GM20000 (cell line): ENCODE data around the gene HCFC1.
"Not testable (repeated sequence)": the region's sequence is repeated elsewhere in the genome, so short reads cannot be mapped to it uniquely, and the experiment has no call there.

ENCODE experiments used
- DNase-seq: peaks from one replicate; pipeline ENCODE4 v3.0.0; 2012; ENCODE audit warnings: low spot score
- TF ChIP-seq, protein P1 (sequence below): IDR thresholded peaks from 2 replicates; pipeline ENCODE4 v1.5.1; 2012; ENCODE audit warnings: mild to moderate bottlenecking, control low read depth; ENCODE audit errors: extremely low read depth, missing control alignments

The HCFC1 gene

DNA sequence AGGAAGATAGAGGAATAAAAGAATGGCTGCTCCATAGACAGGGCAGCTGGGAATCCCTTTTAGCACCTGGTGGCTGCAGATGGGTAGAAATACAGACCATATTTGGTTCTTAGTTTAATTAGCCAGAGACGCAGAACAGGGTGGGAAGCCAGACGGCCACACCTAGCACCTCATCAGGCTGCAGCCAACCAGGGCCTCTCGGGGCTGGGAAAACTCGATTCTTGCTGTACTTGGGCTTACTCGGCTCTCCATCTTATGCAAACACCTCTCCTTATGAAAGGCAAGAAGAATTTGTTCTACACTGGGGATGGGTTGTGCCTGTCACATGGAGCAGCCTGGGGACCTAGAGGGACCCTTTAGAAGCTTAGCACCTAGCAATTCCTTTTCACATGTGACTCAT, 28.4 kb upstream of the HCFC1 start:
- TF ChIP-seq, protein P1, sequence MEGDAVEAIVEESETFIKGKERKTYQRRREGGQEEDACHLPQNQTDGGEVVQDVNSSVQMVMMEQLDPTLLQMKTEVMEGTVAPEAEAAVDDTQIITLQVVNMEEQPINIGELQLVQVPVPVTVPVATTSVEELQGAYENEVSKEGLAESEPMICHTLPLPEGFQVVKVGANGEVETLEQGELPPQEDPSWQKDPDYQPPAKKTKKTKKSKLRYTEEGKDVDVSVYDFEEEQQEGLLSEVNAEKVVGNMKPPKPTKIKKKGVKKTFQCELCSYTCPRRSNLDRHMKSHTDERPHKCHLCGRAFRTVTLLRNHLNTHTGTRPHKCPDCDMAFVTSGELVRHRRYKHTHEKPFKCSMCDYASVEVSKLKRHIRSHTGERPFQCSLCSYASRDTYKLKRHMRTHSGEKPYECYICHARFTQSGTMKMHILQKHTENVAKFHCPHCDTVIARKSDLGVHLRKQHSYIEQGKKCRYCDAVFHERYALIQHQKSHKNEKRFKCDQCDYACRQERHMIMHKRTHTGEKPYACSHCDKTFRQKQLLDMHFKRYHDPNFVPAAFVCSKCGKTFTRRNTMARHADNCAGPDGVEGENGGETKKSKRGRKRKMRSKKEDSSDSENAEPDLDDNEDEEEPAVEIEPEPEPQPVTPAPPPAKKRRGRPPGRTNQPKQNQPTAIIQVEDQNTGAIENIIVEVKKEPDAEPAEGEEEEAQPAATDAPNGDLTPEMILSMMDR, result no peak
- no peak for DNase-seq

DNA sequence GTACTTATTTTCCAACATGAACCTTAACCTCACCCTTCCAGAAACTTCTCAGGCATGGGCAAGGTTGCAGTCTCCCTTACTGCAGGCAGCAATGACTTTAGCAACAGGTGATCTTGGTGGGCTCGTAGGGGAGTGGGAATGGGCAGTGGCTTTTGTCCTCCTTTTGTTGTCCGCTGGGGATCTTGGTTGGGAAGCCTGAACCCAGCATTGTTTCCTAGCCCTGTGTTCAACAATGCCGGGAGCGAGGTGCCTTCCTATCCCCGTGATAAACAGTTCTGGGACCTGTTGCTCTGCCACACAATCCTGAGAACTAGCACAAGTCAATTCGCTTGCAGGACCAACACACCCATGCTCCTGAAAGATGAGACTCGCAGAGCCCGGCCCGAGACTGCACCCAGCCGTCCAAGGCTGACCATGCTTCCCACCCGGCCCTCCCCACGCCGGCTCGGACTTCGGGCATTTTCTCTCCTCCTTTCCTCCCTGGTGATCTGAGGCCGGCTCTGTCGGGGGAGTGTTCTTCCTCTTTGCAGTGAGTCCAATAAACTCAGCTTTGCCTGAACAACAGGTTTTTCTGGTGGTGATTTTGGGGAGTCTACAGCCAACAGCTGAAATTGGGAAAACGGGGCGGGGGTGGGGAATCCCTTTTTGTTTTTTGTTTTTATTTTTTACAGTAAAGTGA, 27.9 kb upstream of the HCFC1 start:
- DNase-seq, result no peak

DNA sequence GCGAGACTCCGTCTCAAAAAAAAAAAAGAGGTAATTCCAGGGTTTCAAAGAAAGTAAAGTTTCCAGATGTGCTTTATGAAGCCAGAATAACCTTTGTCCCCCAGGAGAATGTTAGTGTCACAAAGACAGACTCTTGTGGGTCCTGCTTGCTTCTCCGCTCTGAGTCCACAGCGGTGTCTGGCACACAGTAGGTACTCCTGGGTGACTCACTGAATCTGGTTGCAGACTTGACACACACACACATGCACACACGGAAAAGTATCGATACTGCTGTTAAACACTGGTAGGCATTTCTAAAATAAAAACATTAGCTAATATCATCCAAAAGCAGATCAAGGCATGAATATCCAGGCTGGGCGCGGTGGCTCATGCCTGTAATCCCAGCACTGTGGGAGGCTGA, 23.9 kb upstream of the HCFC1 start:
- TF ChIP-seq, protein P1, result no peak
- DNase-seq, result no peak

More for the DNA sequence above, 27.9 kb upstream of the HCFC1 start:
- TF ChIP-seq, protein P1, result no peak

DNA sequence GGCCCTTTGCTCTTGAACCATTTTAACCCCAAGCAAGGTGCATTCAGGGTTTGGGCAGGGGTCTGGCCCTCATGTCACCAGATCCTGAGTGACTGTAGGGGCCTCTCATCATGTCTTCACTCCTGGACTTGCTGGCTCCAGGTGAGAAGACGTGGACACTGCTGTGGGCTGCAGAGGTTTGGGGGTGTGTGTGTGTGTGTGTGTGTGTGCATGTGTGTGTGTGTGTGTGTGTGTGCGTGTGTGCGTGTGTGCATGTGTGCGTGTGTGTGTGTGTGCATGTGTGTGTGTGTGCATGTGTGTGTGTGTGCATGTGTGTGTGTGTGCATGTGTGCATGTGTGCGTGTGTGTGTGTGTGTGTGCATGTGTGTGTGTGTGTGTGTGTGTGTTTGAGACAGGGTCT, 22.8 kb upstream of the HCFC1 start:
- not testable (repeated sequence) for DNase-seq

DNA sequence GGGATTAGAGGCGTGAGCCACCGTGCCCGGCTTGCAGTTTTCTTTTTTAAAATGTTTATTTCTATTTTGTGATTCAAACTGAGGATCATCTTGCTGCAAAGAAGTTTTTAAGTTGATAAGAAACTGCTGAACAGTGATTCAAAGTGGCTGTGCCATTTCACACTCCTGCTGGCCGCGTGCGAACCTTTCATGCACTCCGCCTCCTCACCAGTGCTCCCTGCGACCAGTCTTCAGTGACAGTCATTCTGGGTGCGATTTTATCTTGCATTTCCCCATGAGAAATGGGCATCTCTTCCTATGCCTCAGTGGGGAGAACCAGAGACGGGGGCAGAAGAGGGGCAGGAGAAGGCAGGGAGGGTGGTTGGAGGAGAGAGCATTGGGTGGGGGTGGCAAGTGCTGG, 22.4 kb upstream of the HCFC1 start:
- no peak for DNase-seq
- TF ChIP-seq, protein P1, result no peak

DNA sequence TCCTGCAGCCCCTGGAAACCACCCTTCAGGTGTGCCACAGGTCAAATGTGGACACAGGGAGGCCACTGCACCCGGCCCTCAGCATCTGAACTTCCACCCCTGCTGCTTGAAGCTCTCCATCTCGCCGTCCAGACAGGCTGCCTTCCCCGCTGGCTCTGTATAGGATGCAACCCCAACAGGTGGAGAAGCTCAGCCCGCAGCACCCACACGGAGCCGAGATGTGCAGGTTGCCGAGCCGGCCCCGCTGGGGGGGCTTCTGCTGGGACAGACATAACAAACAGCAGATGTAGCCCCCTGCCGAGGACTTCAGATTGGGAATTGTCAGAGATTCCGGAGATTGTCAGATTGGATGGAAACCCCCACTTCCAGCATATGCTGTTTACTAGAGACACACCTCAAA, 21.5 kb upstream of the HCFC1 start:
- no peak for DNase-seq
- TF ChIP-seq, protein P1, result no peak

DNA sequence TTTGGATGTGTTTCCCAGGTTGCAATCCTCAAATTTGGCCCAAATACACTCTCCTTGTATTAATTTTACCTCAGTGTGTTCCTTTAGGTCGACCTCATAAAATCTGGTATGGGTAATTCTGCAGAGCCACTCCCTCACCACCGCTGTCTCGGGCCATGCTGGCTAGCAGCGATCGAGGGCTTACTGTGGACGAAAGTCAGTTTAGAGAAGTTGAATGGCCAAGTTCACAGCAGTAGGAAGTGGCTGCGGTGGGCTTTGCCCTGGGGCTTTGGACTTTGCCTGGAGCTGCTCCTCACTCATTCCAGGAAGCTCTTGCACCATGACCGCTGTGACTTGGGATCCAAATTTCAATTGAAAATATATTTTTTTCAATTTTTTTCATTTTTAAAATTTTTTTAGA, 20.6 kb upstream of the HCFC1 start:
- no peak for DNase-seq
- TF ChIP-seq, protein P1, result no peak

DNA sequence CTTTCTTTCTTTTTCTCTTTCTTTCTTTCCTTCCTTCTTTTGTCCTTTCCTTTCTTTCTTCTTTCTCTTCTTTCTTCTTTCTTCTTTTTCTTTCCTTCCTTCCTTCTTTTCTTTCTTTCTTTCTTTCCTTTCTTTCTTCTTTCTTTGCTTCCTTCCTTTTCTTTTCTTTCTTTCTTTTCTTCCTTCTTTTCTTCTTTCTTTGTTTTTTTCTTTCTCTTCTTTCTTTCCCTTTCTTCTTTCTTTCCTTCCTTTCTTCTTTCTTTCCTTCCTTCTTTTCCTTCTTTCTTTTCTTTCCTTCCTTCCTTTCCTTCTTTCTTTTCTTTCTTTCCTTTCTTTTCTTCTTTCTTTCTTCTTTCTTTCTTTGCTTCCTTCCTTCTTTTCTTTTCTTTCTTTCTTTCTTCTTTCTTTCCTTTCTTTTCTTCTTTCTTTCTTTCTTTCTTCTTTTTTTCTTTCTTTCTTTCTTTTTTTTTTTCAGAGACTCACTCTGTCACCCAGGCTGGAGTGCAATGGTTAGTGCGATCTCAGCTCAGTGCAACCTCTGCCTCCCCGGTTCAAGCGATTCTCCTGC, 19.5 kb upstream of the HCFC1 start:
- TF ChIP-seq, protein P1, result no peak
- DNase-seq, result no peak
